ENCODE results near the gene USP17L22. TPM values are rescaled to one million over a fixed set of nuclear protein-coding genes. Genes with fewer than 3 reads are reported as not detected.
"Not testable (repeated sequence)": the region's sequence is repeated elsewhere in the genome, so short reads cannot be mapped to it uniquely, and the experiment has no call there.

Gene USP17L22
- total and polyA plus RNA-seq, 7 donors, result not detected

- ATAC-seq, H3K27ac ChIP-seq: not testable (repeated sequence)
- WGBS, 3 donors, result 81 to 87% (median 83%) methylated on average over 4 to 5 of the region's 10 CpGs
Measured at GRCh38 chr4:9271719-9272118, 4.3 kb downstream of the USP17L22 start.

More at GRCh38 chr4:9271719-9272118, 4.3 kb downstream of the USP17L22 start:
- DNase-seq, result peak; percentile 12 to 64
- H3K4me3 ChIP-seq; H3K4me1 ChIP-seq; intact Hi-C loops (cut with DNase I); H3K36me3 ChIP-seq (ENCODE audit: insufficient read depth in 1 of 2, low read depth in 1 of 2); H3K27me3 ChIP-seq (ENCODE audit: insufficient read depth in 3 of 3, low read length in 2 of 3); H3K9me3 ChIP-seq: not testable (repeated sequence)

Other genes starting within 250 kb of the USP17L22 start
- not detected for gene FAM90A26, start 97.2 kb upstream of the USP17L22 start, total RNA-seq
- not detected for gene FAM90A26, start 97.2 kb upstream of the USP17L22 start, polyA plus RNA-seq
- not detected for gene USP17L10, start 57.0 kb upstream of the USP17L22 start, total RNA-seq
- gene USP17L10, start 57.0 kb upstream of the USP17L22 start, polyA plus RNA-seq, result not detected
- gene USP17L11, start 52.2 kb upstream of the USP17L22 start, total RNA-seq, result not detected
- gene USP17L11, start 52.2 kb upstream of the USP17L22 start, polyA plus RNA-seq, result not detected
- not detected for gene USP17L12, start 47.5 kb upstream of the USP17L22 start, total RNA-seq
- gene USP17L12, start 47.5 kb upstream of the USP17L22 start, polyA plus RNA-seq, result not detected
- gene USP17L13, start 42.7 kb upstream of the USP17L22 start, total RNA-seq, result not detected
- gene USP17L13, start 42.7 kb upstream of the USP17L22 start, polyA plus RNA-seq, result not detected
- not detected for gene USP17L15, start 33.2 kb upstream of the USP17L22 start, total RNA-seq
- gene USP17L15, start 33.2 kb upstream of the USP17L22 start, polyA plus RNA-seq, result not detected
- gene USP17L17, start 23.7 kb upstream of the USP17L22 start, total RNA-seq, result not detected
- not detected for gene USP17L17, start 23.7 kb upstream of the USP17L22 start, polyA plus RNA-seq
- gene USP17L18, start 19.0 kb upstream of the USP17L22 start, total RNA-seq, result not detected
- not detected for gene USP17L18, start 19.0 kb upstream of the USP17L22 start, polyA plus RNA-seq
- gene USP17L19, start 14.2 kb upstream of the USP17L22 start, total RNA-seq, result not detected
- gene USP17L19, start 14.2 kb upstream of the USP17L22 start, polyA plus RNA-seq, result not detected
- not detected for gene USP17L20, start 9.5 kb upstream of the USP17L22 start, total RNA-seq
- gene USP17L20, start 9.5 kb upstream of the USP17L22 start, polyA plus RNA-seq, result not detected
- gene USP17L21, start 4.7 kb upstream of the USP17L22 start, total RNA-seq, result not detected
- not detected for gene USP17L21, start 4.7 kb upstream of the USP17L22 start, polyA plus RNA-seq
- gene USP17L24, start 57.5 kb downstream of the USP17L22 start, total RNA-seq, result not detected
- gene USP17L24, start 57.5 kb downstream of the USP17L22 start, polyA plus RNA-seq, result not detected
- not detected for gene USP17L25, start 62.3 kb downstream of the USP17L22 start, total RNA-seq
- not detected for gene USP17L25, start 62.3 kb downstream of the USP17L22 start, polyA plus RNA-seq
- not detected for gene USP17L26, start 67.0 kb downstream of the USP17L22 start, total RNA-seq
- gene USP17L26, start 67.0 kb downstream of the USP17L22 start, polyA plus RNA-seq, result not detected
- gene USP17L5, start 71.8 kb downstream of the USP17L22 start, total RNA-seq, result not detected
- gene USP17L5, start 71.8 kb downstream of the USP17L22 start, polyA plus RNA-seq, result not detected
- not detected for gene USP17L27, start 76.5 kb downstream of the USP17L22 start, total RNA-seq
- not detected for gene USP17L27, start 76.5 kb downstream of the USP17L22 start, polyA plus RNA-seq
- not detected for gene USP17L28, start 81.3 kb downstream of the USP17L22 start, total RNA-seq
- gene USP17L28, start 81.3 kb downstream of the USP17L22 start, polyA plus RNA-seq, result not detected
- not detected for gene USP17L29, start 86.0 kb downstream of the USP17L22 start, total RNA-seq
- not detected for gene USP17L29, start 86.0 kb downstream of the USP17L22 start, polyA plus RNA-seq
- gene USP17L30, start 95.5 kb downstream of the USP17L22 start, total RNA-seq, result not detected
- not detected for gene USP17L30, start 95.5 kb downstream of the USP17L22 start, polyA plus RNA-seq
- not detected for gene DEFB131A, start 176.8 kb downstream of the USP17L22 start, total RNA-seq
- not detected for gene DEFB131A, start 176.8 kb downstream of the USP17L22 start, polyA plus RNA-seq